ENCODE measurements around the gene HYPK.
"Not testable (repeated sequence)": the region's sequence is repeated elsewhere in the genome, so short reads cannot be mapped to it uniquely, and the experiment has no call there.

The HYPK gene

DNA sequence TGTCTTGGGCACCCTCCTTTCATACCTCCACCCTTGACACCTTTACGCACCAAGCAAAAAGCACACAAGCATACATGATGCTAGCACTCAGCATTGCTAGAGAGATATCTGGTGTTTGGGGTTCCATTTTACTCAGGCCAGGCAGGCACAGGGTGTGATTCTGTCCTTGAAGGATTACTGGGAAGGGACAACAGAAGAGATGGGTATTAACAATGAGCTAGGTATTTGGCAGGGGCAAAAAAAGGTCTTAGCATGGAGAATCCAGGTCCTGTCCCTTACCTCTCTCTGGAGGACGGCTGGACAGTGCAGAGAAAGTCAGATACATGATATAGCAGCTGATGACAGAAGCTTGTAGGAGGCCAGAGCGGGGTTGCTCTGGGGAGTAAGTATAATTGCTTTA lies 3.8 kb upstream of the HYPK start:
- FAIRE-seq = no peak

DNA sequence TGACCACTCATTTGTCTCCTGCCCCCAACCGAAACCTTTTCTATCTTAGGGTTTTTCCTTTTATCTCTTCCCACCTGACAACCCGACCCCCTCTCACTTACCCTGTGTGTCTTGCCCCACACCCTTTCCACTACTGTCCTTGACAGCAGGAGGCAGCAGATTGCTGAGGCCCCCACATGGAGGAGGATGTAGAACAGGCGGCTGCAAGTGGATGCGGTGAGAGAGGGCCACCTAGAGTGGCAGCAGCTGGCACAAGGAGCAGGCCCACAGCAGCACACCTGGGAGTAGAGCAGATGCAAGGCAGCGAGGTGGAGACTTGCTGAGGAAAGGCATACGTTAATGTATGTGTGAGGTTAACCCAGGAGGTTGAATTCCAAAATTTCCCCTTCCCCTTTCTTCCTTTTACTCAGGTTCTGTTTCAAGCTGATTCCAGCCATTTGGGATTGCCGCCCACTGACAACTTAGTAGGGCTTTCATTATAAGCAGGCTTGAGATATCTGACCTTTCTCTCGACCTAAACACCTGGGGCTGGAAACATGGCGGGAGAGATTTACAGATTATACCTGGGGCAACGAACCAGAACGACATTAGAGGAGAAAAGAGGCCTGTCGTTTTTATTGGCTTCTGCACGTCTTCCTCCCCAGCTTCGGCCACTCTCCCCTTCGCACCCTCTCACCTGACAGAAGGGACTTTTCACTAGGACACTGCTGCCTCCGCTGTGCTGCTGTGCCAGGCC lies 1.0 kb upstream of the HYPK start:
- no peak for FAIRE-seq

DNA sequence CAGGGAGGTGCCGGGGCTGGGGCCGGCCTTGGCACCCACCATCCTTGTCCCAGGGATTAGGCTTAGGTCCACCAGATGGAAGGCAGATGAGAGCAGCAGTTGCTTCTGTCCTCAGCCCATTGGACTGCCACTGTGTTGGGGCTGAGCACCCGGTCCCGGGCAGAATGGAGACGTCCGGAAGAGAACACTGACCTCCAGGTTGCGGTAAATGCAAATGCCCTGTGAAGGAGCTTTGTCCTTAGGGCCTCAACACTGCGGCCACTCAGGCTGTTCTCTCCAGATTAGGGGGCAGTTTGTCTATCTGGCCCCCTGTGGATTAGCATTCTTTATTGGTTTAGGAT lies 484 bp upstream of the HYPK start, which contains the start of gene SERINC4:
Gene SERINC4 (minus strand): TSS at position 276 of the 341 bp plus-strand sequence. CDS start 234 bp downstream, at position 42.
- no peak for FAIRE-seq

DNA sequence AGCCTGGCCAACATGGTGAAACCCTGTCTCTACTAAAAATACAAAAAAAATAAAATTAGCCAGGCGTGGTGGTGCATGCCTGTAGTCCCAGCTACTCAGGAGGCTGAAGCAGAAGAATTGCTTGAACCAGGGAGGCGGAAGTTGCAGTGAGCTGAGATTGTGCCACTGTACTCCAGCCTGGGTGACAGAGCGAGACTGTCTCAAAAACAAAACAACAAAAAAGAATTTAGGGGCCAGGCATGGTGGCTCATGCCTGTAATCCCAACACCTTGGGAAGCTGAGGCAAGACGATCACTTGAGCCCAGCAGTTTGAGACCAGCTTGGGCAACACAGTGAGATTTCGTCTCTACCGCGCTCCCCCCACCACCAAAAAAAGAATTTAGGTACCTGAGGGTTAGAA lies 2.3 kb downstream of the HYPK start:
- FAIRE-seq = not testable (repeated sequence)

DNA sequence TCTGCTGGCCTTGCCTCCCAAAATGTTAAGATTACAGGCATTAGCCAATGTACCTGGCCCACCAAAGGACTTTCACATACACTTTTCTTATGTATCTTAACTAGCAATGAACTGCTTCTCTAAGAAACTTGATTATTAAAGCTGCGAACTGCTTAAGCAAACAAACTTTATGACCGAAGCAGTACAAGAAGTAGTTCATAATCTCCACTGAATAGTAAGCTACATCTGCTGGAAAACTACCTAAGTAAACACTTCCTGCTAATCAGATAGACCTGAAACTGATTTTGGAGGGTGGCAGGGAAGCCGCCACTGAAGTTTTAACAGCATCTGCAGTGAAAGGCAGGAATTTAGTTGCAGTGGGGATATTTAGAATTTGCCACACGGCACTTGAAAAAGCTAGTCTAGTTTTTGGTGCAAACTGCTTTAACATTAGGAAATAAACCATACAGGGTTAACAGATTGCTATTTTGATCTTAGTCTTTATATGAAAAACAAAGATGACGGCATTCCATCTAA lies 8.1 kb downstream of the HYPK start:
- FAIRE-seq = no peak

DNA sequence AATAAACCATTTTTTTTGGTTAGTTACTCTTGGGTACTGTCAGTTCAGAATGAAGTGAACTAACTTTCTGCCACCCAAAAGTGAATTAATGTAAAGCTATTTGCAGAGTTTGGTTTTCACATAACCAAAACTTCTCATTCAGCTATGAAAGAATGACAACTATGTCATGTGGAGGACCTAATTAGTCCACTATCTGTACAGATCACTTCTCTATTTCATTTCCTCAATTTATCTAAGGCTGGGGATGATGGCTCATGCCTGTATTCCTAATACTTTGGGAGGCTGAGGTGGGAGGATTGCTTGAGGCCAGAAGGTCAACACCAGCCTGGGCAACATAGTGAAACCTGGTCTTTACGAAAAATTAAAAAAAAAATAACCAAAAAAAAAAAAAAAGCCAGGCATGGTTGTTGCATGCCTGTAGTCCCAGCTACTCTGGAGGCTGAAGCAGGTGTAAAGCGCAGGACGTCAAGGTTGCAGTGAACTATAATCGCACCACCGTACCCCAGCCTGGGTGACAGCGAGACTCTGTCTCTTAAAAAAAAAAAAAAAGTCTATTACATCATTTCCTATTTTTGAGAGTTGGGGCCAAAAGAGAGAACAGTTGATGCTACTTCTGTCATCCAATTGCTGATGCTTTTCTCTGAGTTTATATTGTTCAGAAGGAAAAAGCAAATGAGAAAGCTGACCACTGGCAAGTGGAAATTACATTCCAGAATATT lies 8.7 kb downstream of the HYPK start:
- no peak for FAIRE-seq

DNA sequence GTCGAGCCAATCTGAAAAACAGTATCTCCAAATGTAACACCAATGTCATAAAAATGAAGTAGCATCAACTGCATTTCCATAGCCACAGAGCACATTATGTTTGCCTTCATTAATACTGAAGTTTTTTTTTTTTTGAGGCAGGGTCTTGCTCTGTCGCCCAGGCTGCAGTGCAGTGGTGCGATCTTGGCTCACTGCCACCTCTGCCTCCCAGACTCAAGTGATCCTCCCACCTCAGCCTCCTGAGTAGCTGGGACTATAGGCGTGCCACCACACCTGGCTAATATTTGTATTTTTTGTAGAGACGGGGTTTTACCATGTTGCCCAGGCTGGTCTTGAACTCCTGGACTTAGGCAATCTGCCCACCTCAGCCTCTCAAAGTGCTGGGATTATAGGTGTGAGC lies 14.7 kb downstream of the HYPK start:
- not testable (repeated sequence) for FAIRE-seq

DNA sequence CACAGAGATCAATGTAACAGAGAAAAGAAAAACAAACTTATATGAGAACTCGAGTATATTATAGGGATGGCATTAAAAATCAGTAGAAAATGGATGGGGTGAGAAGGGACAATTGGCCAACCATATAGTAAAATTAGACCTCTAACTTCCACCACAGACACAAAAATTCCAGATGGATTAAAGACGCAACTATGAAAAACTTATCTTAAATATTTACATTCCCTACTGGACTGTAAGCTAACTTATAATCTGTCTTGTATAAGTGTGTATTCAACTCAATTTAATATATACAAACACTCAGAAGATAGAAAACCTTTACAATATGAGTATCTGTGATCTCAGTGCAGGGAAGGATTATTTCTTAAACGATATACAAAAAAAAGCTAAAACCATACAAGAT lies 21.1 kb downstream of the HYPK start:
- FAIRE-seq = no peak

DNA sequence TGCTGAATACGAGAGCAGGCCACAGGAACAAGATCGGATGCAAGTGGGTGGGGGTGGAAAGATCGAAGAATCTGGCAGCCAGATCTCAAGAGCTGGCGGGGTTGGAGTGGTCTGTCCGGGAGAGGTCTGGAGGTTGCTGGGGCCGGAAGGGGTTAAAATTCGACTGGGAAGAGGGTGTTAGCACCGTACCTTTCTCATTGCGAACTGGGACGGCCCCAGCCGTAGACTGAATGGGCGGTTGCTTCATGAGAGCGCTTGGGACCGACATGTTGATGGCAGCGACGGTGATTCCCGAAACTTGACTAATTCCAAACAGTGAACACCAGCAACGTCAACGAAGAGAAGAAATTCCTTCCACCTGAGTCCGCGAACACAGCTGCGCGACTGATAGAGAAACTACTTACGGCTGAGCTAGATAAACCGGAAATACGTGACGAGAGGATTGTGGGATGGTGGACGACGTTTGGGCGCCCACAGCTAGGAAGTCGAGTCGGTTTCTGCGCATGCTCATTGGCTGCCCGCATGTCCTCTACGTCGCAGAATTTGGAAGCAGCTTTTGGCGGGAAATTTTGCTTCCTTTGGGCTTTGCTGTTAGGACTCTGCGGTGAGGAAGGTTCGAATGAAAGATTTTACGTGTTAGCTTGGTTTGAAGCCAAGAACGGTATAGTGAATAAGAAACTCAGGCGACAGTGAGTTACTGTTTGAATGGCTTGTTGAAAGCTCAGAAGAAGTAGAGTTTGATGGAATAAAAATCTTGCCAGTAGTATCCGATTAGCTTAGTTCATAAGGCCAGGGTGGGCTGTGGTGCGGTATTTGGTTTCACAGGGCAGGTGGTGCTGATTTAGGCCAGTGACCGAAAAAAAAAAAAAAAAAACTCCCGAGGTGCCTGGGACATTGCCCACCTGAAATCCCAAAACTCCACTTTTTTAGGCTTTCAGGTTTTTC lies 24.2 kb downstream of the HYPK start, which contains the start of gene MFAP1:
Gene MFAP1 (minus strand): TSS at position 389 of the 945 bp plus-strand sequence. CDS start 121 bp downstream, at position 268.
- peak; percentile 98 for FAIRE-seq

DNA sequence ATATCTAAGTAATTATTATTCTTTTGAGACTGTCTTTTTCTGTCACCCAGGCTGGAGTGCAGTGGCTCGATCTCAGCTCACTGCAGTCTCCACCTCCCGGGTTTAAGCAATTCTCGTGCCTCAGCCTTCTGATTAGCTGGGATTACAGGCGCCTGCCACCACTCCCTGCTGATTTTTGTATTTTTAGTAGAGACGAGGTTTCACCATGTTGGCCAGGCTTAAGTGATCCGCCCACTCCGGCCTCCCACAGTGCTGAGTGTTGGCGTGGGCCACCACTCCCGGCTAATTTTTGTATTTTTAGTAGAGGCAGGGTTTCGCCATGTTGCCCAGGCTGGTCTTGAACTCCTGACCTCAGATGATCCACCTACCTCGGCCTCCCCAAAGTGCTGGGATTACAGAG lies 24.9 kb downstream of the HYPK start:
- not testable (repeated sequence) for FAIRE-seq

DNA sequence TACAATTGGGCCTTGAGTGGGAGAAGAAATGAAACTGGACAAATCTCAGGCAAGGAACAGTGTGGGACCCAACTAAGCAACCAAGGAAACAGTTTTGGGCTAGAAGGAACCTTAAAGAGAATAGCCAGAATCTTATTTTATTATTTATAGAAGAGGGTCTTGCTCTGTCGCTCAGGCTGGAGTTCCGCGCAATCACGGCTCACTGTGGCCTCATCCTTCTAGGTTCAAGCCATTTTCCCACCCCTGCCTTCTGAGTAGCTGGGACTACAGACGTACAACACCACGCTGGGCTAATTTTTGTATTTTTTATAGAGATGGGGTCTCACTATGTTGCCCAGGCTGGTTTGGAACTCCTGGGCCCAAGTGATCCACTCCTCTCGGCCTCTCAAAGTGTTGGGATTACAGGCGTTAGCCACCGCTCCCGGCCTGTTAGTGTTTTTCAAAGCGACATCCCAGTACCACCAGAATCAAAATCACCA lies 25.7 kb downstream of the HYPK start:
- FAIRE-seq = no peak

DNA sequence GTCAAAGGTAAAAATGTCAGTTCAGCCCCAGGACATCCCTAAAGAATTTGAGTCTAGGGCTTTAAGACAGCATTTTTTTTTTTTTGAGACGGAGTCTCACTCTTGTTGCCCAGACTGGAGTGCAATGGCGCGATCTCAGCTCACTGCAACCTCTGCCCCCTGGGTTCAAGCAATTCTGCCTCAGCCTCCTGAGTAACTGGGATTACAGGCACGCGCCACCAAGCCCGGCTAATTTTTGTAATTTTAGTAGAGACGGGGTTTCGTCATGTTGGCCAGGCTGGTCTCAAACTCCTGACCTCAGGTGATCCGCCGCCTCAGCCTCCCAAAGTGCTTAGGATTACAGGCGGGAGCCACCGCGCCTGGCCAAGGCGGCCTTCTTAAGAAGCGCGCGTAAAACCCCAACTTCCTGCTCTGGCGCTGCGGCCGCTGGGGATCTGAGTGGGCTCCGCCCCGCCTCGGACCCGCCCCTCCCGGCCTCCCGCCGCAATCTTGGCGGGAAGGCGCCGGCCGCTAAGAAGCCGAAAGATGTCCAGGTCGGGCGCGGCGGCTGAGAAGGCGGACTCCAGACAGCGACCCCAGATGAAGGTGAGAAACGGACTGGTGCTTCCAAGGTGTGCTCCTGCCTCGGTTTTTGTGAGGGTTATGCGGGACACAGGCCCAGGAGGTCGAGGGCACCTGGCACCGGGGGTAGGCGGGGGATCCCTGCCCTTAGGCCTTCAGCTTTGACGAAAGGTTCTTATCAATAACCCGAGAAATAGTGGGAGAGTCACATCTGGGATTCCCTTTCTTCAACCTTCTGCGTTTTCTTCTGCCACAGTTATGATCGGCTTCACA lies 26.3 kb downstream of the HYPK start, which contains the start of gene WDR76:
Gene WDR76 (plus strand): TSS at position 495 of the 834 bp plus-strand sequence. CDS start 31 bp downstream, at position 526.
- no peak for FAIRE-seq

DNA sequence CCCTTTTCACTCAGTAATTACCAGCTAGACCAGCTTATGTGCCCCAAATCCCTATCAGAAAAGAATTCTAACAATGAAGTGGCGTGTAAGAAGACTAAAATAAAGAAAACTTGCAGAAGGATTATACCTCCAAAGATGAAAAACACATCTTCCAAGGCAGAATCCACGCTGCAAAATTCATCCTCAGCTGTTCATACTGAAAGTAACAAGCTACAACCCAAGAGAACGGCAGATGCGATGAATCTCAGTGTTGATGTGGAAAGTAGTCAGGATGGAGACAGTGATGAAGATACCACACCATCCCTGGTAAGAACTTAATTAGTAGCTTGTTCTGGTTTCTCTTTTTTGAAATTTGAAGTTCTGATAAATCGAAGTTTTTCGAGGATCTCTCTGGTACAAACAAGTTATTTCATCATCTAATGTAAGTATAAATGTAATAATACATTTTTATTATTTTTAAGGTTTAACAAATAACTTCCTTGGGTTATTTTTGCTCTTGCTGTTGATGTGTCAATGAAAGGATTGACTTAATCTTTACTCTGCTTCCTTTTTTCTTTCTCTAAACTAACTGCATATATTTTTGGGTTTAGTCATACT lies 27.8 kb downstream of the HYPK start:
- FAIRE-seq = no peak

DNA sequence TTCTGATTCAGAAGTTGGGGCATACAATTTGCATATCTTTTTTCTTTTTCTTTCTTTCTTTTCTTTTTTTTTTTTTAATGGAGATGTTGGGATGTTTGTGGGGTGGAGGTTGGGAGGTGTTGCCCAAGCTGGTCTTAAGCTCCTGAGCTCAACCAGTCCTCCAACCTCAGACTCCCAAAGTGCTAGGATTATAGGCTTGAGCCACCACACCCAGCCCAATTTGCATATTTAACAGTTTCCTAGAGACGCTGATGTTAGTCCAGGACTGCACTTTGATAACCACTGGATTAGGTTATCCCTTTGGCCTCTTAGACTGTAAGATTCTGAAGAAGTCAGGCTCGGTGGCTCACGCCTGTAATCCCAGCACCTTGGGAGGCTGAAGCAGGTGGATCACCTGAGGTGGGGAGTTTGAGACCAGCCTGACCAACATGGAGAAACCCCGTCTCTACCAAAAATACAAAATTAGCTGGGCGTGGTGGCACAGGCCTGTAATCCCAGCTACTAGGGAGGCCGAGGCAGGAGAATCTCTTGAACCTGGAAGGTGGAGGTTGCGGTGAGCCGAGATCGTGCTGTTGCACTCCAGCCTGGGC lies 29.6 kb downstream of the HYPK start:
- FAIRE-seq = not testable (repeated sequence)

DNA sequence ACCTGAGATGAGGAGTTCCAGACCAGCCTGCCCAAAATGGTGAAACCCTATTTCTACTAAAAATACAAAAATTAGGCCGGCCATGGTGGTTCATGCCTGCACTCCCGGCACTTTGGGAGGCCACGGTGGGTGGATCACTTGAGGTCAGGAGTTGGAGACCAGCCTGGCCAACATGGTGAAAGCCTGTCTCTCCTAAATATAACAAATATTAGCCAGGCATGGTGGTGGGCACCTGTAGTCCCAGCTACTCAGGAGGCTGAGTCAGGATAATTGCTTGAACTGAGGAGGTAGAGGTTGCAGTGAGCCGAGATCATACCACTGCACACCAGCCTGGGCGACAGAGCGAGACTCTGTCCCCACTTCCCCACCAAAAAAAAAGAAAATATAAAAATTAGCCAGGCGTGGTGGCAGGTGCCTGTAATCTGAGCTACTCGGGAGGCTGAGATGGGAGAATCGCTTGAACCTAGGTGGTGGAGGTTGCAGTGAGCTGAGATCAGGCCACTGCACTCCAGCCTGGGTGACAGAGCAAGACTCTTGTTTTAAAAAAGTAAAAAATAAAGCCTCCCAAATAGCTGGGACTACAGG lies 30.4 kb downstream of the HYPK start:
- FAIRE-seq = not testable (repeated sequence)

DNA sequence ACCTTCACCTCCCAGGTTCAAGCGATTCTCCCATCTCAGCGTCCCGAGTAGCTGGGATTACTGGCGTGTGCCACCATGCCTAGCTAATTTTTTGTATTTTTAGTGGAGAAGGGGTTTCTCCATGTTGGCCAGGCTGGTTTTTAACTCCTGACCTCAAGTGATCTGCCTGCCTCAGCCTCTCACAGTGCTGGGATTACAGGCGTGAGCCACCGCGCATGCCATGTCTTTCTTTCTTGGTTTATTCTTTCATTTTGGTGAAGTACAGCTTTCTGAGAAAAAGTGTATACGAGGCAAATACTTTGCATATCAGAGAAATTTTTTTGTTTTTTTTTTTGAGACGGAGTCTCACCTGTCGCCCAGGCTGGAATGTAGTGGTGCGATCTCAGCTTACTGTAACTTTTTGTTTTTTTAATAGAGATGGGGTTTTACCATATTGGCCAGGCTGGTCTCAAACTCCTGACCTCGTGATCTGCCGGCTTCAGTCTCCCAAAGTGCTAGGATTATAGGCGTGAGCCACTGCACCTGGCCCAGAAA lies 31.2 kb downstream of the HYPK start:
- not testable (repeated sequence) for FAIRE-seq

DNA sequence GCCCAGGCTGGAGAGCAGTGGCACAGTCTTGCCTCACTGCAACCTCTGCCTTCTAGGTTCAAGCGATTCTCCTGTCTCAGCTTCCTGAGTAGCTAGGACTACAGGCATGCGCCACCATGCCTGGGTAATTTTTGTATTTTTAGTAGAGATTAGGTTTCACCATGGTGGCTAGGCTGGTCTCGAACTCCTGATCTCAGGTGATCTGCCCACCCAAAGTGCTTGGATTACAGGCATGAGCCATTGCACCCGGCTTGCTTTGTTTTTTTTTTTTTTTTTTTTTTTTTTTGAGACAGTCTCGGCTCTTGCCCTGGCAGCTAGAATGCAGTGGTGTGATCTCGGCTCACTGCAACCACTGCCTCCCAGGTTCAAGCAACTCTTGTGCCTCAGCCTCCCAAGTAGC lies 32.1 kb downstream of the HYPK start:
- not testable (repeated sequence) for FAIRE-seq

DNA sequence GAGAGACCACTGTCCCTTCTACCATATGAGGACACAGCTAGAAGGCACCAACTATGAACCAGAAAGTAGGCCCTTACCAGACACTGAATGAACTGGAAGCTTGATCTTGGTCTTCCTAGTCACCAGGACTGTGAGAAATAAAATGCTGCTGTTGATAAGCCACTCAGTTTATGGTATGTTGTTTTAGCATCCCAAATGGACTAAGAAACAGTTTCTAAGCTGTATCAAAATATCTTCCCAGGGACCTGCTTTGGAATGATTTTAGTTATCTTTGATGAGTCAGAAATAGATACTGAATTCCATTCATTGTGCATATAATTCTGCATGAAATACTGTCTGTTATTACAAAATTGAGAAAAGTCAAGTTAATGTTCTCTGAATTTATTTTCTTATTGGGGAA lies 45.0 kb downstream of the HYPK start:
- no peak for FAIRE-seq

DNA sequence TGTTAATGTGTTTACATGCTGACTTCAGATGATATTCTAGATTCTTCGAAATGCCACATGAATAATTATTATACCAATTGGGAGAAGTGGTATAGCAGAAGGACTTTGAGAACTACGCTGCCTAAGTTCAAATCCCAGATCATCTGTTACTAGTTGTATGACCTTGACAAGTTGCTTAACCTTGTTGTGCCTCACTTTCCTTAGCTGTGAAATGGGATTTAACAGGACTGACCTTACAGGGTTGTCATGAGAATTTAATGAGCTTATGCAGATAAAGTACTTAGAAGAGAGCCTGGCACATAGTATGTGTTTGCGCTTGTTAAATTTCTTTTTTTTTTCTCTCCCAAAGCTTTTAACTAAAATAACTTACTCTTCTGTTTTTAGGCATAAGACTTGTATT lies 50.9 kb downstream of the HYPK start:
- FAIRE-seq = no peak

DNA sequence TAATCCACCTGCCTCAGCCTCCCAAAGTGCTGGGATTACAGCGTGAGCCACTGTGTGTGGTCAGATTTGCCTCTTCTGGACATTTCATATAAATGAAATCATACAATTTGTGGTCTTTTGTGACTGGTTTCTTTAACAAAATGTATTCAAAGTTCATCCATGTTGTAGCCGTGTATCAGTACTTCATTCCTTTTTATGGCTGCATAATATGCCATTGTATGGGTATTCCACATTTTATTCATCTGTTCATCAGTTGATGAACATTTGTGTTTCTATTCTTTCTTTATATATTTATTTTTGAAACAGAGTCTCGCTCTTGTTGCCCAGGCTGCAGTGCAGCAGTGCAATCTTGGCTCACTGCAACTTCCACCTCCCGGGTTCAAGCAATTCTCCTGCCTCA lies 52.2 kb downstream of the HYPK start:
- FAIRE-seq = no peak
